SK-N-SH (cell line): ENCODE measurements around the gene NSMCE4A. TPM values are rescaled to one million over a fixed set of nuclear protein-coding genes. Genes with fewer than 3 reads are reported as not detected.

Experiments used
- CTCF ChIA-PET: fragments of 300-600, 350-600 bp; formaldehyde crosslinking; extraction: SDS; loops from one replicate; lab custom pipeline; 2021; lab: Yijun Ruan, JAX
- POLR2A ChIA-PET: fragments of 350-600 bp; sonication (Branson Sonifier 250); formaldehyde crosslinking; extraction: SDS; loops from one replicate; lab custom pipeline; 2020; ENCODE audit warnings: antibody characterized with exemption, inconsistent platforms; lab: Yijun Ruan, JAX
- DNase-seq: peaks from one replicate; pipeline ENCODE4 v3.0.0; 2012
- H2AFZ ChIP-seq: fragments of 200-600 bp; sonication (generic); 2 replicates; pipeline ENCODE4 v1.8.1; 2016; ENCODE audit warnings: antibody characterized with exemption, mild to moderate bottlenecking, low read depth
- H3F3A ChIP-seq: fragments of 200-600 bp; sonication (generic); replicated peaks from 2 replicates; pipeline ENCODE3; 2016; ENCODE audit warnings: antibody characterized with exemption, mild to moderate bottlenecking; ENCODE audit not compliant: insufficient read depth
- H3K27ac ChIP-seq, 2 experiments: fragments of 200-500 bp in 1 of 2; fragments of 200-600 bp in 1 of 2; sonication (Bioruptor generic) in 1 of 2; sonication (generic), shearing (Covaris generic) in 1 of 2; 2 replicates each; pipeline versions ENCODE4 v1.5.1 to v1.6.1; 2014 to 2016; ENCODE audit warnings: low read depth in 2 of 2, inconsistent platforms in 1 of 2, low read length in 1 of 2, mild to moderate bottlenecking in 1 of 2, mixed read lengths in 1 of 2
- H3K27me3 ChIP-seq: fragments of 200-600 bp; sonication (generic), shearing (Covaris generic); 2 replicates; pipeline ENCODE4 v1.6.1; 2016; ENCODE audit warnings: mixed run types; ENCODE audit not compliant: insufficient read depth
- H3K36me3 ChIP-seq, 2 experiments: fragments of 200-500 bp in 1 of 2; fragments of 200-600 bp in 1 of 2; sonication (Bioruptor generic) in 1 of 2; sonication (generic) in 1 of 2; replicated peaks in 1 of 2; 2 replicates each; pipeline versions ENCODE3 to v1.5.1; 2014 to 2016; ENCODE audit warnings: low read length in 1 of 2, mild to moderate bottlenecking in 1 of 2; ENCODE audit not compliant: insufficient read depth in 2 of 2, control insufficient read depth in 1 of 2
- H3K4me1 ChIP-seq, 2 experiments: fragments of 200-500 bp in 1 of 2; fragments of 200-600 bp in 1 of 2; sonication (Bioruptor generic) in 1 of 2; sonication (generic), shearing (Covaris generic) in 1 of 2; 2 replicates each; pipeline versions ENCODE4 v1.5.1 to v1.6.1; 2014 to 2016; ENCODE audit warnings: low read depth in 1 of 2, low read length in 1 of 2, mixed run types in 1 of 2; ENCODE audit not compliant: insufficient read depth in 2 of 2, control insufficient read depth in 1 of 2
- H3K4me2 ChIP-seq: fragments of 200-600 bp; sonication (generic), shearing (Covaris generic); 2 replicates; pipeline ENCODE4 v1.6.1; 2017; ENCODE audit warnings: mixed run types
- H3K4me3 ChIP-seq, 2 experiments: fragments of 200-500 bp in 1 of 2; fragments of 200-600 bp in 1 of 2; sonication (Bioruptor generic) in 1 of 2; sonication (generic), shearing (Covaris generic) in 1 of 2; 2 replicates each; pipeline versions ENCODE4 v1.5.1 to v1.8.1; 2014 to 2016; ENCODE audit warnings: low read depth in 2 of 2, inconsistent platforms in 1 of 2, low read length in 1 of 2, mild to moderate bottlenecking in 1 of 2, mixed read lengths in 1 of 2, moderate library complexity in 1 of 2
- H3K79me2 ChIP-seq: fragments of 200-600 bp; sonication (generic); 2 replicates; pipeline ENCODE4 v1.8.1; 2017; ENCODE audit warnings: mild to moderate bottlenecking; ENCODE audit not compliant: insufficient read depth
- H3K9ac ChIP-seq: fragments of 200-600 bp; sonication (generic); 2 replicates; pipeline ENCODE4 v1.6.1; 2017; ENCODE audit warnings: mixed run types
- H3K9me2 ChIP-seq: fragments of 200-600 bp; sonication (generic); 2 replicates; pipeline ENCODE4 v1.6.1; 2017; ENCODE audit warnings: mixed run types
- H3K9me3 ChIP-seq: fragments of 200-600 bp; sonication (generic); 2 replicates; pipeline ENCODE4 v1.6.1; 2017; ENCODE audit warnings: mixed run types, mild to moderate bottlenecking, moderate library complexity
- H4K20me1 ChIP-seq: fragments of 200-600 bp; sonication (generic); 2 replicates; pipeline ENCODE4 v1.6.1; 2017; ENCODE audit warnings: mild to moderate bottlenecking, mixed run types; ENCODE audit not compliant: insufficient read depth
- CHD2 ChIP-seq: fragments of 150-350 bp; IDR thresholded peaks from 2 replicates; pipeline ENCODE4 v1.6.1; 2018; ENCODE audit warnings: low read length; ENCODE audit not compliant: partially characterized antibody
- EP300 ChIP-seq, 2 experiments: IDR thresholded peaks; 2 replicates each; pipeline versions ENCODE4 v1.4.0 to v1.6.1; 2012; ENCODE audit warnings: borderline replicate concordance in 1 of 2, low read depth in 1 of 2, low read length in 1 of 2
- FOSL2 ChIP-seq: IDR thresholded peaks from 2 replicates; pipeline ENCODE4 v1.4.0; 2012; ENCODE audit warnings: low read depth, mild to moderate bottlenecking, moderate library complexity, borderline replicate concordance
- GABPA ChIP-seq: IDR thresholded peaks from 2 replicates; pipeline ENCODE4 v1.4.0; 2012; ENCODE audit warnings: low read depth, mild to moderate bottlenecking
- IRF3 ChIP-seq: fragments of 150-350 bp; IDR thresholded peaks from 2 replicates; pipeline ENCODE4 v1.6.1; 2016; ENCODE audit warnings: mild to moderate bottlenecking, low read depth, low read length
- MEF2A ChIP-seq: IDR thresholded peaks from 2 replicates; pipeline ENCODE4 v1.4.0; 2012; ENCODE audit warnings: low read depth, borderline replicate concordance
- NRF1 ChIP-seq: IDR thresholded peaks from 2 replicates; pipeline ENCODE4 v1.6.1; 2012; ENCODE audit warnings: low read depth, mild to moderate bottlenecking, low read length
- RCOR1 ChIP-seq: fragments of 150-350 bp; IDR thresholded peaks from 2 replicates; pipeline ENCODE4 v1.6.1; 2017; ENCODE audit warnings: antibody characterized with exemption, low read length
- RFX5 ChIP-seq: IDR thresholded peaks from 2 replicates; pipeline ENCODE4 v1.6.1; 2012; ENCODE audit warnings: mild to moderate bottlenecking, improper control_type of control experiment, low read length
- SIN3A ChIP-seq: IDR thresholded peaks from 2 replicates; pipeline ENCODE4 v1.6.1; 2012; ENCODE audit warnings: low read depth, mild to moderate bottlenecking, low read length, moderate library complexity, borderline replicate concordance
- TCF12 ChIP-seq: IDR thresholded peaks from 2 replicates; pipeline ENCODE4 v1.4.0; 2012
- TEAD4 ChIP-seq: IDR thresholded peaks from 2 replicates; pipeline ENCODE4 v1.4.0; 2012; ENCODE audit warnings: mild to moderate bottlenecking, borderline replicate concordance; ENCODE audit not compliant: insufficient read depth
- WGBS: methylation state at CpG from one replicate; pipeline ENCODE4 v1.1.6; 2017; ENCODE audit warnings: low lambda C conversion rate; 5-methylcytosine and 5-hydroxymethylcytosine counted together
- polyA plus RNA-seq, 3 experiments: library from polyadenylated mRNA; depleted of rRNA; stranded (reverse); fragments of >200 nt; gene quantifications; 2 replicates each; pipeline ENCODE4 v1.2.3, GENCODE V29; 2012
- TF ChIP-seq, protein P1 (sequence below): IDR thresholded peaks from 2 replicates; pipeline ENCODE4; 2012
- TF ChIP-seq, protein P2 (sequence below): IDR thresholded peaks from 2 replicates; pipeline ENCODE4 v1.4.0; 2012; ENCODE audit warnings: low read depth, borderline replicate concordance
- TF ChIP-seq, protein P3 (sequence below): fragments of 150-350 bp; IDR thresholded peaks from 2 replicates; pipeline ENCODE4 v1.6.1; 2017; ENCODE audit warnings: antibody characterized with exemption, low read length, low read depth, borderline replicate concordance

NSMCE4A gene
- polyA plus RNA-seq, 1 of the 3 experiments (the other 2 are of a cell fraction), result 28.5 TPM

DNA sequence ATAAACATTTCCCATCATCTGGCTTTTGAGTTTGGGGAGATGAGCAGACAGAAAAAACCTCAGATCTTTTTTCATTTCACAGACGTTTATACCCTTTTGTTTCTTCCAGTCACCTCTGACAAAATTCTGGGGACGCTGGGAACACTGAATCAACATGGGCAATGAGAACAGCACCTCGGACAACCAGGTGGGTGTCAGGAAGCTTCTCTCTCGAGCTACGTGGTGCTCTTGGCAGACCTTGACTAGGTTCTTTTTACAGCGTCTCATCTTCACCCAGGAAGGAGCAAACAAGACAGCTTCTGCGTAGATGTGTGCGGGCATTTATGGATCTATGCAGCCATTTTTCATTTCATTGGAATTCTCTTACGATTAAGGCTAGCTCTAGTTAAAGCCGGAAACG is 46.8 kb upstream of the NSMCE4A start:
- Histone ChIP-seq H3K4me3 (no peak overlapping the region), H3F3A (no peaks in the 10 kb centered on the region), H3K27ac (no peak overlapping the region), H3K4me2 (no peak overlapping the region), H3K79me2 (no peaks in the 10 kb centered on the region), H2AFZ (no peak overlapping the region), H3K9ac (no peak overlapping the region), H4K20me1 (no peaks in the 10 kb centered on the region), H3K4me1 (peaks cover 0 to 6% of the 10 kb centered on the region in 2 experiments; a peak in 1 of 4 replicates), H3K36me3 (no peaks in the 10 kb centered on the region), H3K9me3 (no peaks in the 10 kb centered on the region), H3K27me3 (no peaks in the 10 kb centered on the region; the same call in 1 of the 2 replicates), H3K9me2 (no peaks in the 10 kb centered on the region)
- CTCF ChIA-PET, result no interaction called here
- TF ChIP-seq, protein P1, sequence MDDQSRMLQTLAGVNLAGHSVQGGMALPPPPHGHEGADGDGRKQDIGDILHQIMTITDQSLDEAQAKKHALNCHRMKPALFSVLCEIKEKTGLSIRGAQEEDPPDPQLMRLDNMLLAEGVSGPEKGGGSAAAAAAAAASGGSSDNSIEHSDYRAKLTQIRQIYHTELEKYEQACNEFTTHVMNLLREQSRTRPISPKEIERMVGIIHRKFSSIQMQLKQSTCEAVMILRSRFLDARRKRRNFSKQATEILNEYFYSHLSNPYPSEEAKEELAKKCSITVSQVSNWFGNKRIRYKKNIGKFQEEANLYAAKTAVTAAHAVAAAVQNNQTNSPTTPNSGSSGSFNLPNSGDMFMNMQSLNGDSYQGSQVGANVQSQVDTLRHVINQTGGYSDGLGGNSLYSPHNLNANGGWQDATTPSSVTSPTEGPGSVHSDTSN, result no peak
- no peak for TF ChIP-seq IRF3
- TF ChIP-seq MEF2A, result no peak
- TF ChIP-seq, protein P2, sequence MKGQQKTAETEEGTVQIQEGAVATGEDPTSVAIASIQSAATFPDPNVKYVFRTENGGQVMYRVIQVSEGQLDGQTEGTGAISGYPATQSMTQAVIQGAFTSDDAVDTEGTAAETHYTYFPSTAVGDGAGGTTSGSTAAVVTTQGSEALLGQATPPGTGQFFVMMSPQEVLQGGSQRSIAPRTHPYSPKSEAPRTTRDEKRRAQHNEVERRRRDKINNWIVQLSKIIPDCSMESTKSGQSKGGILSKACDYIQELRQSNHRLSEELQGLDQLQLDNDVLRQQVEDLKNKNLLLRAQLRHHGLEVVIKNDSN, result no peak
- no peak for TF ChIP-seq RFX5
- no peak for TF ChIP-seq TCF12
- TF ChIP-seq EP300 (IDR thresholded peaks at IDR 0.05; ENCODE audit: borderline replicate concordance in 1 of 2, low read depth in 1 of 2, low read length in 1 of 2), result no peak
- TF ChIP-seq CHD2, result no peak
- no peak for TF ChIP-seq TEAD4
- TF ChIP-seq RCOR1, result no peak
- no peak for TF ChIP-seq GABPA
- TF ChIP-seq SIN3A, result no peak
- TF ChIP-seq NRF1, result no peak
- TF ChIP-seq FOSL2, result no peak
- TF ChIP-seq, protein P3, sequence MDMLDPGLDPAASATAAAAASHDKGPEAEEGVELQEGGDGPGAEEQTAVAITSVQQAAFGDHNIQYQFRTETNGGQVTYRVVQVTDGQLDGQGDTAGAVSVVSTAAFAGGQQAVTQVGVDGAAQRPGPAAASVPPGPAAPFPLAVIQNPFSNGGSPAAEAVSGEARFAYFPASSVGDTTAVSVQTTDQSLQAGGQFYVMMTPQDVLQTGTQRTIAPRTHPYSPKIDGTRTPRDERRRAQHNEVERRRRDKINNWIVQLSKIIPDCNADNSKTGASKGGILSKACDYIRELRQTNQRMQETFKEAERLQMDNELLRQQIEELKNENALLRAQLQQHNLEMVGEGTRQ, result no peak
- DNase-seq, result no peak
- POLR2A ChIA-PET, result interaction anchor here (0.6 kb wide), 1 partner anchor 68 kb away, joined by 4 read pairs; no protein-coding TSS in a partner anchor
- WGBS, result 76% methylated on average over 11 of the region's 11 CpGs
